PC-9 (cell line): ENCODE measurements around the gene AUTS2. TPM values are rescaled to one million over a fixed set of nuclear protein-coding genes. Genes with fewer than 3 reads are reported as not detected.

Experiments
- BruUV-seq: library from RNA; stranded (reverse); fragments of 400-500 nt; replicated peaks from 2 replicates; lab custom pipeline; 2021; lab: Mats Ljungman, UMichigan
- CTCF ChIA-PET: fragments of 300-600 bp; sonication (Branson Sonifier 250); formaldehyde crosslinking; loops from one replicate; lab custom pipeline; 2022; ENCODE audit warnings: antibody characterized with exemption; lab: Charles Lee
- POLR2A ChIA-PET: fragments of 300-600 bp; sonication (Branson Sonifier 250); formaldehyde crosslinking; loops from one replicate; lab custom pipeline; 2022; ENCODE audit warnings: antibody characterized with exemption; ENCODE audit not compliant: unreplicated experiment; lab: Charles Lee
- DNase-seq, 2 experiments: peaks; one replicate each; pipeline versions ENCODE4 v3.0.0 to v3.0.0-alpha.2; 2015 to 2022; ENCODE audit warnings: mixed read lengths in 1 of 2
- H2AFZ ChIP-seq: fragments of 200-600 bp; sonication (generic); 2 replicates; pipeline ENCODE4 v1.8.1; 2017; ENCODE audit warnings: antibody characterized with exemption
- H3F3A ChIP-seq: fragments of 200-600 bp; sonication (generic); 2 replicates; pipeline ENCODE4 v1.8.1; 2017; ENCODE audit warnings: antibody characterized with exemption, mild to moderate bottlenecking, low read depth; ENCODE audit not compliant: insufficient read depth
- H3K27ac ChIP-seq: fragments of 200-600 bp; sonication (generic); 2 replicates; pipeline ENCODE4 v1.6.1; 2016; ENCODE audit warnings: mixed run types
- H3K27me3 ChIP-seq: fragments of 200-600 bp; sonication (generic); 2 replicates; pipeline ENCODE4 v1.6.1; 2016; ENCODE audit warnings: low read depth, mixed run types; ENCODE audit not compliant: insufficient read depth
- H3K36me3 ChIP-seq: fragments of 200-600 bp; sonication (generic); 2 replicates; pipeline ENCODE4 v1.6.1; 2016; ENCODE audit warnings: low read depth, mixed run types
- H3K4me1 ChIP-seq: fragments of 200-600 bp; sonication (generic); replicated peaks from 2 replicates; pipeline ENCODE4 v1.6.1; 2016; ENCODE audit warnings: mixed run types; ENCODE audit not compliant: insufficient read depth
- H3K4me2 ChIP-seq: fragments of 200-600 bp; sonication (generic); 2 replicates; pipeline ENCODE4 v1.6.1; 2017; ENCODE audit warnings: mixed run types
- H3K4me3 ChIP-seq: fragments of 200-600 bp; sonication (generic); 2 replicates; pipeline ENCODE4 v1.6.1; 2016; ENCODE audit warnings: mixed run types
- H3K79me2 ChIP-seq: fragments of 200-600 bp; sonication (generic); 2 replicates; pipeline ENCODE4 v1.6.1; 2017; ENCODE audit warnings: low read depth, mixed run types
- H3K9me2 ChIP-seq: fragments of 200-600 bp; sonication (generic); 2 replicates; pipeline ENCODE4 v1.8.1; 2017; ENCODE audit warnings: mild to moderate bottlenecking; ENCODE audit not compliant: insufficient read depth
- H3K9me3 ChIP-seq: fragments of 200-600 bp; sonication (generic); 2 replicates; pipeline ENCODE4 v1.8.1; 2016; ENCODE audit warnings: low read depth; ENCODE audit not compliant: insufficient read depth
- H4K20me1 ChIP-seq: fragments of 200-600 bp; sonication (generic); 2 replicates; pipeline ENCODE4 v1.8.1; 2017; ENCODE audit not compliant: insufficient read depth
- CTCF ChIP-seq: fragments of 200-600 bp; sonication (generic); conservative IDR thresholded peaks from 2 replicates; pipeline ENCODE4 v1.6.1; 2017; ENCODE audit warnings: mixed run types, antibody characterized with exemption, mild to moderate bottlenecking, moderate library complexity
- EZH2 ChIP-seq: fragments of 200-600 bp; sonication (generic); IDR thresholded peaks from 2 replicates; pipeline ENCODE4 v1.8.0; 2017; ENCODE audit warnings: antibody characterized with exemption, low read depth
- intact Hi-C: fragments of 100-400 bp; cut with micrococcal nuclease; formaldehyde crosslinking; loops from one replicate; pipeline ENCODE4 v1.10.0; 2022; ENCODE audit not compliant: unreplicated experiment
- total RNA-seq: library from RNA; stranded (reverse); gene quantifications from 2 replicates; pipeline ENCODE4 v1.2.3, GENCODE V29; 2021

The AUTS2 gene
- total RNA-seq, 1 experiment from 2014 or later: not detected

GRCh38 chr7:70668606-70669358 lies 1070.5 kb downstream of the AUTS2 start:
- no peak for DNase-seq
- Histone ChIP-seq H3K27ac (no peak overlapping the region), H4K20me1 (no peaks in the 10 kb centered on the region), H3K4me2 (no peak overlapping the region), H3K4me3 (no peak overlapping the region), H3K79me2 (no peaks in the 10 kb centered on the region), H3K36me3 (no peaks in the 10 kb centered on the region), H3F3A (no peaks in the 10 kb centered on the region), H3K9me2 (no peaks in the 10 kb centered on the region), H3K9me3 (no peaks in the 10 kb centered on the region), H2AFZ (no peak overlapping the region), H3K4me1 (no peaks in the 10 kb centered on the region), H3K27me3 (peaks cover 65% of the 10 kb centered on the region)
- POLR2A ChIA-PET: no interaction called here
- intact Hi-C loops: no loop called here
- CTCF ChIA-PET: no interaction called here
- no TSS peak for BruUV-seq
- no peak for TF ChIP-seq EZH2
- no peak for TF ChIP-seq CTCF

GRCh38 chr7:70669854-70670253 lies 1071.6 kb downstream of the AUTS2 start:
- Histone ChIP-seq H3K36me3 (no peaks in the 10 kb centered on the region), H3K9me2 (no peaks in the 10 kb centered on the region), H3K4me3 (no peak overlapping the region), H3K9me3 (no peaks in the 10 kb centered on the region), H2AFZ (no peak overlapping the region), H3K79me2 (no peaks in the 10 kb centered on the region), H3F3A (no peaks in the 10 kb centered on the region), H3K27me3 (peaks cover 69% of the 10 kb centered on the region), H4K20me1 (no peaks in the 10 kb centered on the region), H3K4me2 (no peak overlapping the region), H3K27ac (no peak overlapping the region), H3K4me1 (no peaks in the 10 kb centered on the region)
- ChIA-PET CTCF (no interaction called here), POLR2A (no interaction called here)
- DNase-seq: no peak
- no TSS peak for BruUV-seq
- TF ChIP-seq EZH2 (no peak), CTCF (no peak)
- intact Hi-C loops: no loop called here

GRCh38 chr7:70670288-70670687 lies 1072.0 kb downstream of the AUTS2 start:
- Histone ChIP-seq H3F3A (no peaks in the 10 kb centered on the region), H3K4me3 (no peak overlapping the region), H3K9me3 (no peaks in the 10 kb centered on the region), H2AFZ (no peak overlapping the region), H3K4me2 (no peak overlapping the region), H3K4me1 (no peaks in the 10 kb centered on the region), H3K79me2 (no peaks in the 10 kb centered on the region), H3K27ac (no peak overlapping the region), H3K36me3 (no peaks in the 10 kb centered on the region), H3K27me3 (peaks cover 70% of the 10 kb centered on the region), H3K9me2 (no peaks in the 10 kb centered on the region), H4K20me1 (no peaks in the 10 kb centered on the region)
- intact Hi-C loops: no loop called here
- no peak for DNase-seq
- BruUV-seq: no TSS peak
- TF ChIP-seq CTCF: no peak
- TF ChIP-seq EZH2: no peak
- CTCF ChIA-PET: no interaction called here
- POLR2A ChIA-PET: no interaction called here
